Dendritic cell treated with granulocyte-macrophage colony-stimulating factor and Interleukin-4, amounts not matched to agents 40 ng/mL and 50 ng/mL, for 4 days (primary cell): ENCODE measurements around the gene ZNF273.

Experiments used
- H3K27ac Mint-ChIP-seq: one replicate; pipeline ENCODE4 v1.8.0; 2022; ENCODE audit warnings: mild to moderate bottlenecking, mixed read lengths
- H3K27me3 Mint-ChIP-seq: one replicate; pipeline ENCODE4 v1.8.0; 2022; ENCODE audit warnings: mild to moderate bottlenecking, mixed read lengths
- H3K36me3 Mint-ChIP-seq: one replicate; pipeline ENCODE4 v1.8.0; 2022; ENCODE audit warnings: low read depth, mixed read lengths
- H3K4me1 Mint-ChIP-seq: one replicate; pipeline ENCODE4 v1.8.0; 2022; ENCODE audit warnings: low read depth, mixed read lengths
- H3K4me3 Mint-ChIP-seq: one replicate; pipeline ENCODE4 v1.8.0; 2022; ENCODE audit warnings: mild to moderate bottlenecking, moderate library complexity, mixed read lengths
- H3K9me3 Mint-ChIP-seq: one replicate; pipeline ENCODE4 v1.8.0; 2022; ENCODE audit warnings: mixed read lengths
- intact Hi-C: fragments of 100-400 bp; cut with micrococcal nuclease; formaldehyde crosslinking; loops from one replicate; pipeline ENCODE4 v1.15.0; 2022

The ZNF273 gene

GRCh38 chr7:64873155-64873500, 29.9 kb upstream of the ZNF273 start:
- peaks cover 14% of the 10 kb centered on the region for H3K27me3 Mint-ChIP-seq
- intact Hi-C loops: no loop called here
- no peak overlapping the region for H3K27ac Mint-ChIP-seq
- H3K36me3 Mint-ChIP-seq: no peaks in the 10 kb centered on the region
- no peaks in the 10 kb centered on the region for H3K4me1 Mint-ChIP-seq
- peaks cover 100% of the 10 kb centered on the region for H3K9me3 Mint-ChIP-seq
- H3K4me3 Mint-ChIP-seq: no peak overlapping the region

- peaks cover 14% of the 10 kb centered on the region for H3K27me3 Mint-ChIP-seq
- H3K4me1 Mint-ChIP-seq: no peaks in the 10 kb centered on the region
Observed at GRCh38 chr7:64873517-64873916, 29.6 kb upstream of the ZNF273 start.

DNA sequence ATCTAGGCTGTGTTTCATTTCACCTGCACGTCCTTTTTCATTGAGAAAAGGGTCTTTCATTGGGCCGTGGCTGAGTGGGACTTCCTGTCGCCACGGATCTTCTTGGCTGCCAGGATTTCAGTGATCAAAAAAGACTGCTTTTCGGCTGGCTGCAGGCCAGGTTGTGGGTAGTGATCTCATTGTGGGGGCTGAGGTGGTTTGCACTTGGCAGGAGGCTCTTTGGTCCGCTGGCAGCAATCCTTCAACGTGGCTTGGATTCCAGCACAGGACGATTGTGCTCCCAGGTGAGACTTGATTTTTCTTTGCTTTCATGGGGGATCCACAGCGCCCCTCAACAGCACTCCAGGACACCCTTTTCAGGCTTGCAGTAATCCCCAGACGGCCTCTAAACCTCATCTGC, 29.0 kb upstream of the ZNF273 start:
- Mint-ChIP-seq H3K4me1 (no peaks in the 10 kb centered on the region), H3K36me3 (no peaks in the 10 kb centered on the region), H3K27ac (no peak overlapping the region), H3K27me3 (peaks cover 14% of the 10 kb centered on the region), H3K9me3 (peaks cover 100% of the 10 kb centered on the region), H3K4me3 (no peak overlapping the region)
- intact Hi-C loops: no loop called here

More at GRCh38 chr7:64873517-64873916, 29.6 kb upstream of the ZNF273 start:
- H3K9me3 Mint-ChIP-seq: peaks cover 100% of the 10 kb centered on the region
- no peak overlapping the region for H3K4me3 Mint-ChIP-seq
- no peaks in the 10 kb centered on the region for H3K36me3 Mint-ChIP-seq
- no peak overlapping the region for H3K27ac Mint-ChIP-seq
- intact Hi-C loops: no loop called here

GRCh38 chr7:64874562-64875250, 28.4 kb upstream of the ZNF273 start:
- H3K4me3 Mint-ChIP-seq: no peak overlapping the region
- H3K27me3 Mint-ChIP-seq: peaks cover 14% of the 10 kb centered on the region
- no peaks in the 10 kb centered on the region for H3K4me1 Mint-ChIP-seq
- H3K27ac Mint-ChIP-seq: no peak overlapping the region
- peaks cover 100% of the 10 kb centered on the region for H3K9me3 Mint-ChIP-seq
- intact Hi-C loops: no loop called here
- H3K36me3 Mint-ChIP-seq: no peaks in the 10 kb centered on the region

GRCh38 chr7:64875258-64875657, 27.8 kb upstream of the ZNF273 start:
- H3K27ac Mint-ChIP-seq: no peak overlapping the region
- H3K9me3 Mint-ChIP-seq: peaks cover 100% of the 10 kb centered on the region
- no peaks in the 10 kb centered on the region for H3K4me1 Mint-ChIP-seq
- no peak overlapping the region for H3K4me3 Mint-ChIP-seq
- H3K27me3 Mint-ChIP-seq: peaks cover 14% of the 10 kb centered on the region
- H3K36me3 Mint-ChIP-seq: no peaks in the 10 kb centered on the region
- intact Hi-C loops: no loop called here

DNA sequence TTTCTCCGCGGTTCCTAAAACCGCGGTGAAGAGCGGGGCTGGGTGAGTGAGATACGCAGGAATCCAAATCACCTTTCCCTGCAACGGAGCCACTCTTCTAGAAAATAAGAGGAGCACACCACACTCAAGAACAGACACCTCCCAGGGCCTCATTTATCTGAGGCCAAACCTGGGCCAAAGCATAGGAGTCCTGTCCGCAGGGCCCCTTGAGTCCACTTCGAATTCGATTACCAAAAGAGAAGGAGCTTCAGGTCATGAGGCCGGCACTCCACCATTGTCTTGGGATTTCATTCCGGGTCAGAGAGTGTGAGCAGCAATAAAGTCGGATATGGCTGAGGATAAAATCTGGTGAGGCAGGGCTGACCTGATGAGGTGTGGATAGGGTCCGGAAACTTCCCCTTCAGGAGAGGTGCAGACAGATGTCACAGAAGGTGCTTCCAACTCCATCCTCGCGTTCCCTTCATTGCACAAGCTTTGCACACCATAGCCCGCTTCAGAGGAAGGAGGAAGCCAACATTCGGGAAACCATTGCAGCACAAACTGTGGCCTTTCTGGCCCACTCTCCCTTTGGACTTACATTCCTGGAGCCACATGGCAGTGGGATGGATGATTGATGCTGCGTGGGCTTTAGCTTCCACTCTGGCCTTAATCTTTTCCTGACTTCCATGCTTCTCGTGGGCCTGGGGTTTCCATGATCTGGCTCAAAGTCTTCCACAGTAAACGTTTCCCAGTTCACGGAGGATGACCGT, 27.2 kb upstream of the ZNF273 start:
- Mint-ChIP-seq H3K4me3 (no peak overlapping the region), H3K27ac (no peak overlapping the region), H3K9me3 (peaks cover 100% of the 10 kb centered on the region), H3K27me3 (peaks cover 14% of the 10 kb centered on the region), H3K36me3 (no peaks in the 10 kb centered on the region), H3K4me1 (no peaks in the 10 kb centered on the region)
- intact Hi-C loops: no loop called here

GRCh38 chr7:64876792-64877713, 26.0 kb upstream of the ZNF273 start:
- Mint-ChIP-seq H3K4me1 (no peaks in the 10 kb centered on the region), H3K9me3 (peaks cover 100% of the 10 kb centered on the region), H3K4me3 (no peak overlapping the region), H3K36me3 (no peaks in the 10 kb centered on the region), H3K27ac (no peak overlapping the region), H3K27me3 (peaks cover 20% of the 10 kb centered on the region)
- intact Hi-C loops: no loop called here

DNA sequence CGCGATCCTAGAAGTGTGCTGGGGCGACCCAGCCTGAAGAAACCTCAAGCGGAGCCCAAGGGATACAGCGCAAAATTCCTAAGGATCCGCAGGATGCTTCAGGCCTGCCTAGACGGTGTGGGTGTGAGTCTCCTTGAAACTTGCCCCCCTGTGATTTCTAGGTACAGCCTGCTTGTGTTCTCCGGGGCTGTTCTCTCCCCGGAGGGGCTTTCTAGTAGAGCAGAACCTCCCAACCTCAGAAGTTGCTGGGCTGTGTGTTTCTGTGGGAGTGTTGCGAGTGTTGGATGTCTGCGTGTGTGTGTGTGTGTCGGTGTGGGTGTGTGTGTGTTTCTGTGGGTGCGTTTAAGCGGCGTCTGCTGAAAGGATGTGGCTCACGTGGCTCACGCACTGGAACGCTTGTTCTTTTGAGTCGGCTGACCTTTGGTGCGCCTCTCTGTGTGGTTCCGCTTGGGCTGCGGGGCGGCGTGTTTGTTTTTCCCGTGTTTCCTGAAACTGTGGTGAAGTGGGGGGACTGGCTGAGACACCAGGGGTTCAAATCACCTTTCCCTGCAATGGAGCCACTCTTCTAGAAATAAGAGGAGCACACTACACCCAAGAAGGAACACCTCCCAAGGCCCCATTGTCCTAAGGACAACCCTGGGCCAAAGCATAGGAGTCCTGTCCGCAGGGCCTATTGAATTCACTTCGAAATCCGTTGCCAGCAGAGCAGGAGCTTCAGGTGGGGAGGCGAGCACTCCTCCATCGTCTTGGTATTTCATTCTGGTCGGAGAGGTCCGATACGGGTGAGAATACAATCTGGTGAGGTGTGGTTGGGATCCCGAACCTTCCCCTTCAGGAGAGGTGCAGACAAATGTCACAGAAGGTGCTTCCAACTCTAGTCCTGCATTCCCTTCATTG, 25.1 kb upstream of the ZNF273 start:
- intact Hi-C loops: no loop called here
- no peaks in the 10 kb centered on the region for H3K4me1 Mint-ChIP-seq
- peaks cover 100% of the 10 kb centered on the region for H3K9me3 Mint-ChIP-seq
- no peaks in the 10 kb centered on the region for H3K36me3 Mint-ChIP-seq
- H3K4me3 Mint-ChIP-seq: no peak overlapping the region
- peaks cover 29% of the 10 kb centered on the region for H3K27me3 Mint-ChIP-seq
- H3K27ac Mint-ChIP-seq: no peak overlapping the region

DNA sequence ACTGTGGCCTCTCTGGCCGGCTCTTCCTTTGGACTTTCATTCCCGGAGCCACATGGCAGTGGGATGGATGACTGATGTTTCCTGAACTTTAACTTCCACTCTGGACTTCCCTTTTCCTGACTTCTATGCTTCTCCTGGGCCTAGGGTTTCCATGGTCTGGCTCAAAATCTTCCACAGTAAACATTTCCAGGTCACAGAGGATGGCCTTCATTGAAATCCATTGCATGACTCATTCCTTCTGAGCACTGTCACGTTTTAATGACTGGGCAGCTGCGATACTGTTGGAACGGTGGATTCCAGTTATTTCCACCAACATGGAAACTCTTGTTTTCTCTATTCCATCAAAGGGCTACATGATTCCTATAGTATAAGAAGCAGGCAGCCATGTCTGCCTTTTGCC, 24.4 kb upstream of the ZNF273 start:
- Mint-ChIP-seq H3K27ac (no peak overlapping the region), H3K4me1 (no peaks in the 10 kb centered on the region), H3K4me3 (no peak overlapping the region), H3K27me3 (peaks cover 37% of the 10 kb centered on the region), H3K9me3 (peaks cover 100% of the 10 kb centered on the region), H3K36me3 (no peaks in the 10 kb centered on the region)
- intact Hi-C loops: no loop called here

- Mint-ChIP-seq H3K4me1 (no peaks in the 10 kb centered on the region), H3K4me3 (no peak overlapping the region), H3K36me3 (no peaks in the 10 kb centered on the region), H3K27me3 (peaks cover 41% of the 10 kb centered on the region), H3K27ac (no peak overlapping the region), H3K9me3 (peaks cover 100% of the 10 kb centered on the region)
- intact Hi-C loops: no loop called here
Observed at GRCh38 chr7:64879086-64879730, 23.9 kb upstream of the ZNF273 start.

DNA sequence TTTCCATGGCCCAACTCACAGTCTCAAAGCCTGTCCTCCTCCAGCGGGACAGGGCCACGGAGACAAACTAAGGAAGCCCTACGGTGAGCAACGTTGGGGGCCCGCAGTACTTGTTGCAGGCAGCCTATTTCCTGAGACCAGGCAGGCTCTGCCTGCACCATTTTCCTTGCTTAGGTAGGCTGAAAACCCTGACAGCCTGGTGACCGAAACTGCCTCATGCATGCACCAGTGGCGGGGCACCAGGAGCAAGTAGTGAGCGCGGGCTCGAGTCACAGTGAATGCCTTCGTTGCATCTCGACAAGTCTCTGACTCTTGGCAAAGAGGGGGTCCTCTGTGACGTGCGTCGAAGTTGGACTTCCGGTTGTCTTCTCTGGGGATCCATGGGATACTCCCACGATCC, 23.3 kb upstream of the ZNF273 start:
- intact Hi-C loops: no loop called here
- H3K27ac Mint-ChIP-seq: no peak overlapping the region
- no peaks in the 10 kb centered on the region for H3K4me1 Mint-ChIP-seq
- peaks cover 100% of the 10 kb centered on the region for H3K9me3 Mint-ChIP-seq
- H3K27me3 Mint-ChIP-seq: peaks cover 47% of the 10 kb centered on the region
- no peak overlapping the region for H3K4me3 Mint-ChIP-seq
- H3K36me3 Mint-ChIP-seq: no peaks in the 10 kb centered on the region

DNA sequence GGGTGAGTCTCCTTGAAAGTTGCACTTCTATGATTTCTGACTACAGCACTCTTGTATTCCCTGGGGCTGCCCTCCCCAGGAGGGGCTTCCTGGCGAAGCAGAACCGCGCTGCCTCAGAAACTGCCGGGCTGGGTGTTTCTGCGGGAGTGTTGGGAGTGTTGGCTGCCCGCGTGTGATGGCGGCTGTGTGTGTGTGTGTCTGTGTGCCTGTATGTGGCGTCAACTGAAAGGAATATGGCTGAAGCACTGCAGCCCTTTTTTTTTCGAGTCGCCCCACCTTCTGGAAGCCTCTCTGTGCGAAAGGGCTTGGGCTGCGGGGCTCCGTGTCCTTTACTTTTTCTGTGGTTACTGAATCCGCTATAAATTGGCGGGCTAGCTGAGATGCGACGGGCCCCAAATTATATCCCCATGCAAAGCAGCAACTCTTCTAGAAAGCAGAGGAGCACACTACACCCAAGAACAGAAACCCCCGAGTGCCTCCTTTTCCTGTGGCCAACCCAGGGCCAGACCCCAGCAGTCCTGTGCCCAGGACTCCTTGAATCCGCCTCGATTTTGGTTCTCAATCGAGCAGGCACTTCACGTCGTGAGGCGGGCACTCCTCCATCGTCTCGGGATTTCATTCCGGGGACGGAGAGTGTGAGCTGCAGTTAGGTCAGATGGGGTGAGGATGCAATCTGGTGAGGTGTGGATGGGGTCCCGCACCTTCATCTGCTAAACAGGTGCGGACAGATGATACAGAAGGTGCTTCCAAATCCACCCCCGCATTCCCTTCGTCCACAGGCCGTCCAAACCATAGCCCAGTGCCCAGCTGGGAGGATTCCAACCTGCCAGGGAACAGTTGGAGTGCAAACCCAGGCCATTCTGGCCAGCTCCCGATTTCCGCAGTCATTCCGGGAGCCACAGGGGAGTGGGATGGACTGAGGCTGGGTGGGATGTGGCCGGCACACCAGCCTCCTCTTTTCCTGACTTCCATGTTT, 22.5 kb upstream of the ZNF273 start:
- H3K4me3 Mint-ChIP-seq: no peak overlapping the region
- H3K27ac Mint-ChIP-seq: no peak overlapping the region
- H3K9me3 Mint-ChIP-seq: peaks cover 98% of the 10 kb centered on the region
- H3K36me3 Mint-ChIP-seq: no peaks in the 10 kb centered on the region
- H3K4me1 Mint-ChIP-seq: no peaks in the 10 kb centered on the region
- peaks cover 52% of the 10 kb centered on the region for H3K27me3 Mint-ChIP-seq
- intact Hi-C loops: no loop called here
